HG02938 (cell line): ENCODE results near the gene NCKAP5.
"Not testable (repeated sequence)": the region's sequence is repeated elsewhere in the genome, so short reads cannot be mapped to it uniquely, and the experiment has no call there.

ENCODE experiments used
- ATAC-seq: cut with Tn5 transposase; IDR thresholded peaks from one replicate; pipeline ENCODE4 v1.9.1; 2021; ENCODE audit warnings: mild to moderate bottlenecking, moderate library complexity; ENCODE audit not compliant: unreplicated experiment

Gene NCKAP5

GRCh38 chr2:133235968-133236367 lies 332.3 kb downstream of the NCKAP5 start:
- ATAC-seq: no peak

- no peak for ATAC-seq
Measured at GRCh38 chr2:133232556-133232955, 335.7 kb downstream of the NCKAP5 start.

- no peak for ATAC-seq
Measured at GRCh38 chr2:133231264-133231663, 337.0 kb downstream of the NCKAP5 start.

- no peak for ATAC-seq
Measured at GRCh38 chr2:133229974-133230373, 338.3 kb downstream of the NCKAP5 start.

- no peak for ATAC-seq
Measured at GRCh38 chr2:133223226-133223625, 345.0 kb downstream of the NCKAP5 start.

GRCh38 chr2:133221398-133221797 lies 346.9 kb downstream of the NCKAP5 start:
- no peak for ATAC-seq

GRCh38 chr2:133218204-133218603 lies 350.1 kb downstream of the NCKAP5 start:
- no peak for ATAC-seq

GRCh38 chr2:133215477-133215876 lies 352.8 kb downstream of the NCKAP5 start:
- no peak for ATAC-seq

GRCh38 chr2:133213651-133214050 lies 354.6 kb downstream of the NCKAP5 start:
- no peak for ATAC-seq

- ATAC-seq: no peak
Measured at GRCh38 chr2:133209325-133209724, 358.9 kb downstream of the NCKAP5 start.

- ATAC-seq: not testable (repeated sequence)
Measured at GRCh38 chr2:133206666-133207065, 361.6 kb downstream of the NCKAP5 start.

- no peak for ATAC-seq
Measured at GRCh38 chr2:133204421-133204820, 363.8 kb downstream of the NCKAP5 start.

GRCh38 chr2:133200684-133201421 lies 367.4 kb downstream of the NCKAP5 start:
- ATAC-seq: no peak

- ATAC-seq: no peak
Measured at GRCh38 chr2:133198678-133199077, 369.6 kb downstream of the NCKAP5 start.

- ATAC-seq: no peak
Measured at GRCh38 chr2:133197156-133197555, 371.1 kb downstream of the NCKAP5 start.

GRCh38 chr2:133194777-133195335 lies 373.4 kb downstream of the NCKAP5 start:
- no peak for ATAC-seq

- ATAC-seq: no peak
Measured at GRCh38 chr2:133194362-133194655, 374.0 kb downstream of the NCKAP5 start.

- ATAC-seq: no peak
Measured at GRCh38 chr2:133193544-133194361, 374.5 kb downstream of the NCKAP5 start.

GRCh38 chr2:133192028-133192427 lies 376.2 kb downstream of the NCKAP5 start:
- ATAC-seq: no peak

GRCh38 chr2:133177196-133177595 lies 391.1 kb downstream of the NCKAP5 start:
- ATAC-seq: no peak

- no peak for ATAC-seq
Measured at GRCh38 chr2:133175926-133176325, 392.3 kb downstream of the NCKAP5 start.

- ATAC-seq: no peak
Measured at GRCh38 chr2:133173224-133173623, 395.0 kb downstream of the NCKAP5 start.
